NCI-H2171 treated with DMSO at 0.1 percent for 48 hours (cell line): ENCODE measurements around the gene PROZ.
"Not testable (repeated sequence)": the region's sequence is repeated elsewhere in the genome, so short reads cannot be mapped to it uniquely, and the experiment has no call there.

Experiments used
- DNase-seq: peaks from one replicate; lab custom pipeline; 2025; lab: John Stamatoyannopoulos, UW

Gene PROZ, protein sequence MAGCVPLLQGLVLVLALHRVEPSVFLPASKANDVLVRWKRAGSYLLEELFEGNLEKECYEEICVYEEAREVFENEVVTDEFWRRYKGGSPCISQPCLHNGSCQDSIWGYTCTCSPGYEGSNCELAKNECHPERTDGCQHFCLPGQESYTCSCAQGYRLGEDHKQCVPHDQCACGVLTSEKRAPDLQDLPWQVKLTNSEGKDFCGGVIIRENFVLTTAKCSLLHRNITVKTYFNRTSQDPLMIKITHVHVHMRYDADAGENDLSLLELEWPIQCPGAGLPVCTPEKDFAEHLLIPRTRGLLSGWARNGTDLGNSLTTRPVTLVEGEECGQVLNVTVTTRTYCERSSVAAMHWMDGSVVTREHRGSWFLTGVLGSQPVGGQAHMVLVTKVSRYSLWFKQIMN

DNA sequence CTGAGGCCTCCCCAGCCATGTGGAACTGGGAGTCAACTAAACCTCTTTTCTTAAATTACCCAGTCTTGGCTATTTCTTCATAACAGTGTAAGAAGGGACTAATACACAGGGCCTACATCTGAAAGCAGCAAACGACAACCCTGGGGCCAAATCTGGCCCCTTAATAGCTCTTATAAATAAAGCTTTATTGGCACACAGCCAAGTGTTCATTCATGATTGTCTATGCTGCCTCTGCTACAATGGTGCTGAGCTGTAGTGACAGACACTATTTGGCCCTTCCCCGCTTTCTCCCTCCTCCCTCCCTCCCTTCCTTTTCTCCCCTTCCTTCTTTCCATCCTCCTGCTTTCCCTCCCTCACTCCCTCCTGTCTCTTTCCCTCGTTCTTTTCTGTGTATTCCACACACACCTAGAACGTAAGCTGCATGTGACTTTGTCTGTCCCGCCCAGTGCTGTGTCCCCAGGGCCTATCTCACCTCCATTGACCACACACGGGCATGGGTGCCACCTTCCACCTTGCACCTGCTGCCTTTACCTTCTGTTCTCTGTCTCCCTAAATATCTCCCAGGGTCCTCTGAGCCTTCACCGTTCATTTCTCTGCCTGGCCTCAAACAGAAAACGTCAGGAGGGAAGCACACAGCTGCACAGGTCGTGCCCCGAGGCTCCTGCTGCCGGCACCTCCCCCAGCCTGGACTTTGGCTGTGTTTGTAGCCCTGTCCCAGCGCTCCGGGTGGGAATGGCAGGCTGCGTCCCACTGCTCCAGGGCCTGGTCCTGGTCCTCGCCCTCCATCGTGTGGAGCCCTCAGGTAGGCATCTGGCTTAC lies at the start of gene PROZ:
Gene PROZ, plus strand, starts transcription at position 720 of the 819 bp plus-strand sequence. Its CDS starts 13 bp downstream, at position 733.
- peak; percentile 33 for DNase-seq

DNA sequence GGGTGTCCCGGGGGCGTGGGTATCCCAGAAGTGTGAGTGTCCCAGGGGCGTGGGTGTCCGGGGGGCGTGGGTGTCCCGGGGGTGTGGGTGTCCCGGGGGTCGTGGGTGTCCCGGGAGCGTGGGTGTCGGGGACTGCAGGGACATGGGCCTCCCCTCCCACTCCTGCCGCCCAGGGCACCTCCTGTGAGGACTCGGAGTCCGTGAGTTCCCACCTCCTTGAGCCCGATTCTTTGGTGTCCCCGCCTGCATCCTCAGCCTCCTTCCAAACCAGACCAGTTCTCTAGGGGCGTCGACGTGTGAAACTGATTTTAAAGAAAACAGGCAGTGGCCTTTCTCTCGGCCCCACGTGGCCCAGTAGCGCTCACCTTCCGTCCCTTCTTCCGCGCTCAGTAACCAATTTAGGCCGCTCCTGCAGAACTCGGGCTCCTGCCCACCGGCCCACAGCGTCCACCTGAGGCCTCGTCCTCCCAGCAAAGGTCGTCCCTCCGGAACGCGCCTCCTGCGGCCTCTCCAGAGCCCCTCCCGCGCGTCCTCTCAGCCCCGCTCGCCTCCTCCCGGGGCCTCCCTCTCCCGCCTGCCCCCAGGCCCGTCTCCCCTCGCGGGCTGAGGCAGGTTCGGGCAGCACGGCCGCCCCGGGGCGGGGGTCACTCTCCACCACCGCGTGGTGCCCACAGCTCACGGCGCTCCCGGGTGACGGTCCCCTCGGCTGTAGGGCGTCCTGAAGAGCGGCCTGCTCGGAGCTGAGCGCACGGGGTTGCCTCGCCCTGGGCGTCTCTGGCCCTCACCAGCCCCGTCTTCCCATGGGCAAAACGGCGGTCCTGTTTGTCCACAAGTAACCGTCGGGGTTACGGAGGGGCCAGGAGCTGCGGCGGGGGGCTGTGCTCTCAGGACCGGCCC lies 49.0 kb upstream of the PROZ start:
- no peak for DNase-seq

DNA sequence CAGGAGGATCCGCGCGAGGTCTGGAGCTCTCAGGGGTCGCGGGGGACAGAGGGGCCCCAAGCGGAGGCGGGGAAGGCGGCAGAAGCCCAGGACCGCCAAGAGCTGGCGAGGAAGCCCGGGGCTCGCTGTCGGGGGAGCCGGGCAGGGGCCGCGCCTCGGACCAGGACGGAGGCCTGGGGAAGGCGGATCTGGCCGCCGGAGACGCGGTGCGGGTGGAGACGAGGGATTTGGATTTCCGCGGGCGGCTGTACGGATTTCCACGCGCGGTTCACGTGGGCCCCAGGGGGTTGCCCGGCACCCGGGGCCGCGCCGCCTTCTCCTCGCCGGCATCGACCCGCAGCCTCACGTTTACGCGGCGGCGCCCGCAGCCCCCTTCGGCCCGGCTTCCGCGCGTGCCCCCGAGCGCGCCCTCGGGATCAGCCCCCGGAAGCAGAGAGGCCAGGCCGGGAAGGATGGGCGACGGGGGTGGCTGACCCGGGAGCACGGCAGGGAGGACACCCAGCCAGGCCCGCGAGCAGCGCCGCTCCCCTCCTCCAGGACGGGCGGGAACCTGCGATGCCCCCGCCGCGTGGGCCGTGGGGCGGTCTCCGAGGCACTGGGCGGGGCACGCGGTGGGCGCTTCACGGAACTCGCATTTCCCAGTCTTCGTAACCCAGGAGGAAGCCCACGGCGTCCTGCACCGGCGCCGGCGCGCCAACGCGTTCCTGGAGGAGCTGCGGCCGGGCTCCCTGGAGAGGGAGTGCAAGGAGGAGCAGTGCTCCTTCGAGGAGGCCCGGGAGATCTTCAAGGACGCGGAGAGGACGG lies 48.2 kb upstream of the PROZ start:
- no peak for DNase-seq

DNA sequence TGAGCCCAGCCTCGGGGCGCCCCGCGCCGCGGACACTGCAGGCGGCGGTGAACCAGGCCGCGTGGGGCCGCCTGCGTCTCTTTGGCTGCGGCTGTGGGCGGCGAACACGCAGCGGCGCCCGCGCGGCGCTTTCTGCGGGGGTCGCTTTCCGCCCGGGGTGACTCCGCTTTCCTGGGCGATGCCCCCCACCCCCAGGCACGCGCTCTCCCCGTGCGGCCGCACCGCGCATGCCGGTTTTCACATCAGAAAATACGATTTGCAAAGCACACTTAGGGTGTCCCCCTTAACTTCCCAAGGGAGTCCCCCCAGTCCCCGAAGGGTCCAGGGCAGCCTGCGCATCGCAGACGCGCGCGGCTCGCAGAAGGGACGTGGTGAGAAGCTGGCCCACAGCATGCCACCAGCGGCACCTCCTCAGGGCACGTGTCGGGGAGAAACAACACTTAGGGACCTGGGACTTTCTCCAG lies 47.6 kb upstream of the PROZ start:
- DNase-seq: no peak

DNA sequence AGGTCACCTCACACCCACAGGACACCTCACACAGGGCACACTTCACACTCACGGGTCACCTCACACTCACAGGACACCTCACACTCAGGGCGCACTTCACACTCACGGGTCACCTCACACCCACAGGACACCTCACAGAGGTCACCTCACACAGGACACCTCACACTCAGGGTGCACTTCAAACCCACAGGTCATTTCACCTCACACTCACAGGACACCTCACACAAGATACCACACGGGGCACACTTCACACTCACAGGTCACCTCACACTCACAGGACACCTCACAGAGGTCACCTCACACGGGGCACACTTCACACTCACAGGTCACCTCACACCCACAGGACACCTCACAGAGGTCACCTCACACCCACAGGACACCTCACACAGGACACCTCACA lies 46.6 kb upstream of the PROZ start:
- DNase-seq: not testable (repeated sequence)

DNA sequence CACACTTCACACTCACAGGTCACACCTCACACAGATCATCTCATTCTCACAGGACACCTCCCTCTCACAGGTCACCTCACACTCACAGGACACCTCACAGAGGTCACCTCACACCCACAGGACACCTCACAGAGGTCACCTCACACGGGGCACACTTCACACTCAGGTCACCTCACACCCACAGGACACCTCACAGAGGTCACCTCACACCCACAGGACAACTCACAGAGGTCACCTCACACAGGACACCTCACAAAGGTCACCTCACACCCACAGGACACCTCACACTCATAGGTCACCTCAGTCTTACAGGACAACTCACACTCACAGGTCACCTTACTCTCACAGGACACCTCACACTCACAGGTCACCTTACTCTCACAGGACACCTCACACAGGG lies 46.0 kb upstream of the PROZ start:
- DNase-seq: not testable (repeated sequence)

DNA sequence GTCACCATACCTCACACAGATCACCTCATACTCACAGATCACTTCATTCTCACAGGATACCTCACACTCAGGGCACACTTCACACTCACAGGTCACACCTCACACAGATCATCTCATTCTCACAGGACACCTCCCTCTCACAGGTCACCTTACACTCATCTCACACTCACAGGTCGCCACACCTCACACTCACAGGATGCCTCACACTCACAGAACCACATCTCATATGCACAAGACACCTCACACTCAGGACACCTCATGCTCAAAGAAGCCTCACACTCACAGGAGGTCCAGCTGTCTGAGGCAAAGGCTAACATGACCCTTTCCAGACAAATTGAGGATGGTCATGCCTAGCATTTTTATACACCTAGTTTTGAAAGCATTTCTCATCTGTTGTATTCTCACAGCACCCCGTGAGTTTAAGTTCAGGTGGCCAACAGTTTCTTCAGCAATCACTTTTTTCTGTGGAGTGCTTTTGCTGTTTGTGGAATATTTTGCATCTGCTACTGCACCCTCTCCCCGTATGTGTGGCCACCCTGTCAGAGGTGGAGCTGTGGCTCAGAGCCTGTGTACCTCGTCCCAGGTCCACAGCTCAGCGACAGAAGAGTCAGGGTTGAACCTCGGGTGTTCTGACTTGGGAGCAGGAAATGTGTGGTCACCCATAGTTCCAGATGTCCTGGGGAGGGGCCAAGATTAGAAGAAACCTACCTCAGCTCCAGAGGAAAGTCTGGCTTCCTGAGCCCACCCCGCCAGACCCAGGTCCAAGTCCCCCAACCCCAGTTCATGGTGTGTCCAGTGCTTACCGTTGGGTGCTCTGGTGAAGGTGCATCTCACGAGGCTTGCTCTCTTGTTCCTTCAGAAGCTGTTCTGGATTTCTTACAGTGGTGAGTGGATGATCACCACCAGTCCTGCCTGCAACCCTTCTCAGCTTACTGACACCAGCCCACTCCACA lies 45.3 kb upstream of the PROZ start:
- DNase-seq: no peak

DNA sequence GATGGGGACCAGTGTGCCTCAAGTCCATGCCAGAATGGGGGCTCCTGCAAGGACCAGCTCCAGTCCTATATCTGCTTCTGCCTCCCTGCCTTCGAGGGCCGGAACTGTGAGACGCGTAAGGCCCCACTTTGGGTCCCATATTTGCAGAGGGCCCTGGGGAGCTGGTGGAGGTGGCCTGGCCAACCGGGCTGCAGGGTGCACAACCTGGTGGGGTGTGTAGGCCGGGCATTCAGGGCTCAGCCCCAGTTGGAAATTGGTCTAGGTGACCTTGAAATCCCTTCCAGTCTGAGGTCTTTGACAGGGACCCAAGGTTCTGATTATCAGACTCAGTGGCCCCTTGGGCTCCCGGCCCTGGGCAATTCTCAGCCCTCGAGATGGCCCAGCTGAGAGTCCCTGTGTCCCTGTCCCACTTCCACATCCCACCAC lies 44.6 kb upstream of the PROZ start:
- DNase-seq: no peak

DNA sequence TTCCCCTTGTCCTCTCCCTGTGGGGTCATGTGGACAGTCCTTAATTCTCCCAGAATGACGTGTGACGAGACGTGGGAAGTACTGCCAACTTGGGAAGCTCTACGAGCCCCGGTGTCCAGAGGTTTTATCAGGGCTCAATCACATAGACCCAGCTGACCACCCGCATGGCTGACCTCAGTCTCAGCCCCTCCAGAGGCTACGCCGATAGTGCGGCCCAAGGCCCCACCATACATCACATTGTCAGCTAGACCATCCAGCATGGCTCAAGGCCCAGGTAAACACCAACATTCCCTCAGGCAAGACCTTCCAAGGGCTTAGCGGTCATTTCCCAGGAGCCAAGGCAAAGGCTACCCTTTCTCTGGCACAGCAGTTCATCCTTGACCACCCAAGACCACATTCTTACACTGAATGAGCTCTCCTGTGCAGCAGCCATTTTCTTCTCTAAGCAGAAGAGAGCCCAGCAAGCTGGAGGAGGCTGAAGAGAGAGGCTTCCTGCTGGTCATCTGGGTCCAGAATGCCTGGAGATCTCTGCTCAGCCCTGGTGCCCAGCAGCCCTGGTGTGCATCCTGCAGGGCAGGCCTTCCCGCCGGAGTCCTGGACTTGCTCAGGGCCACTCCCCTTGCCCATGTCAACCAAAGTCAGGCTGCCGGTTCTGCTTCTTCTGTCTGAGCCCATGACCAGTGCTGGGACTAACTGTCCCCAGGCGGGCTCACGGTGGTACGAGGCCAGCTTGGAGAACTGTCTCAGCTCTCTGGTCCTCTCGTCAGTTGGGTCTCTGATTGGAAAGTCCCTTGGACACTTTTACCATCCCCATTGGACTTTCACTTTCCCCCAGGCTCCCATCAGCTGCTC lies 43.7 kb upstream of the PROZ start:
- no peak for DNase-seq

DNA sequence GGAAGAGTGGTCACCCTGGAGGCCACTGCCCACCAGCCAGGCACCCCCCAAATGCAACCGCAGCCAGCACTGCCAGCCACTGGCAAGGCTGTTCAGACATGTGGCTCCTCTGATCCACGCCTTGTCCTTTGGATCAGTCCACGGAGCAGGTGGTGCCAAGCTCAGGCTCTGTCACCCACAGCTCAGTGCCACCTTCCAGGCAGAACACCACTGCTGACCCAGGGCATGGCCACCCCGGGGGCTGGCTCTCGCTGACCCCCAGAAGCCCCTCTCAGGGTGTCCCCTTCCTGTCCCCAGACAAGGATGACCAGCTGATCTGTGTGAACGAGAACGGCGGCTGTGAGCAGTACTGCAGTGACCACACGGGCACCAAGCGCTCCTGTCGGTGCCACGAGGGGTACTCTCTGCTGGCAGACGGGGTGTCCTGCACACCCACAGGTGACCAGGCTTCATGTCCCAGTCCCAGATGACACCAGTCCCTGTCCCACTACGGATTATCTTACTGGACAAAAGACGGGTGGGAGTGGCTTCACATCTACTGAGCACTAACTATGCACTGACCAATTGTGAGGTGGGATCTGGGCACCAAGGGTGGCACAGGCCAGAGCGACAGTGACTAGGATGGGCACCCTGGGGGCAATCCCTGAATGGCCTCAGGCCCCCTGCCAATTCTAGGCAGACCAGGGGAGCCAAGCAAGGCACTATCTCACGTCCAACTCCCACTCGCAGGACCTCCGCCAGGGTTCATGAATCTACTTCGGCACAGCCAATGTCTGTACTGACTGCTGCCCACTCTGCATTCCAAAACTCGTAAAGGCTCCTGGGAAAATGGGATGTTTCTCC lies 42.9 kb upstream of the PROZ start:
- DNase-seq: no peak

DNA sequence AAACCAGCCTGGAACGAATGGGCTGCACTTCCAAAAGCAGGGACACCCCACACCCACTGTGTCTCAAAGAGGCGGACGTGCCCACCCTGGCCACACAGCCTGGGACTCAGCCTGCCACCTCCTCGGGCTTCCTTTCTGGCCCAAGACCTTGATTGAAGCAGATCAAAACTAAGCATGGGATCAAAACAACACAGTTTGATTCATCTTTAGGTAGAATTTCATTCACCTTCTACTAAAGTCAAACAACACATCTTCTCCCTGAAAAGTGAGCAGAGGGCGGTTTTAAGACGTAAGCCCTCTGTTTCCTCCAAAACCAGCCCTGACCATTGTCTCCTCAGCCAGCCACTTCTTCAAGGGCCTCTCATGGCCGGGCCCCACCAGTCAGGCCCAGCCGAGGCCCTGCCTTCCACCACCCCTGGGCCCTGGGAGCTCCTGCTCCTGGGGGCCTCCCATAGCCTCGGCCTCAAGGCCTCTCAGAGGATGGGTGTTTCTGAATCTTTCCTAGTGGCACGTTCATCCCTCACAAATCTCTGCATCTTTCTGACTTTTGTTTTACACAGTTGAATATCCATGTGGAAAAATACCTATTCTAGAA lies 42.1 kb upstream of the PROZ start:
- DNase-seq: no peak

DNA sequence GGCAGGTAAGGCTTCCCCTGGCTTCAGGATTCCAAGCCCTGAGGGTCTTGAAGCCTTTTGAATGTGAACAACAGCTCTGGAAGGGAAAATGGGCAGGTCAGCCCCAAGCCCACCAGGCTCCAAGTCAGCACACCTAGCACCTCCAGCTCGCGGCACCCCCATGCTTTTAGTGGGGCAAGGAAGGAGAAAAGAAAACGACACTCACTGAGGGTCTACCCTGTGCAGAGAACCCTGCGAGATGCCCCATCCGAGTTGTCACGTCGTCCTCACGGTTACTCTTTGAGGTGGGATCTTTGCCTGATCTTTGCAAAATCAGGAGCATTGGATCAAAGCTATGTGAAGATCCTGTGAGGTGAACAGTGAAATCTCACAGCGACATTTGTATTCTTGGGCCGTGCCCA lies 41.6 kb upstream of the PROZ start:
- DNase-seq: no peak

DNA sequence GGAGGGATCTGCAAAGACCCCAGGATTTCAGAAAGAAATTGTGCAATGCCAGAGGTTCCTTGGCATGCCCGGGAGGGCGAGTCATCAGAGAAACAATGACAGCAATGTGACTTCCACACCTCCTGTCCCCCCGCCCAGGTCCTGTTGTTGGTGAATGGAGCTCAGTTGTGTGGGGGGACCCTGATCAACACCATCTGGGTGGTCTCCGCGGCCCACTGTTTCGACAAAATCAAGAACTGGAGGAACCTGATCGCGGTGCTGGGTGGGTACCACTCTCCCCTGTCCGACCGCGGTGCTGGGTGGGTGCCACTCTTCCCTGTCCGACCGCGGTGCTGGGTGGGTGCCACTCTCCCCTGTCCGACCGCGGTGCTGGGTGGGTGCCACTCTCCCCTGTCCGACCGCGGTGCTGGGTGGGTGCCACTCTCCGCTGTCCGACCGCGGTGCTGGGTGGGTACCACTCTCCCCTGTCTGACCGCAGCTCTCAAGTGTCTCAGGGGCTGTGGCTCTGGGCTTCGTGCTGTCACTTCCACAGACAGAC lies 41.0 kb upstream of the PROZ start:
- no peak for DNase-seq

DNA sequence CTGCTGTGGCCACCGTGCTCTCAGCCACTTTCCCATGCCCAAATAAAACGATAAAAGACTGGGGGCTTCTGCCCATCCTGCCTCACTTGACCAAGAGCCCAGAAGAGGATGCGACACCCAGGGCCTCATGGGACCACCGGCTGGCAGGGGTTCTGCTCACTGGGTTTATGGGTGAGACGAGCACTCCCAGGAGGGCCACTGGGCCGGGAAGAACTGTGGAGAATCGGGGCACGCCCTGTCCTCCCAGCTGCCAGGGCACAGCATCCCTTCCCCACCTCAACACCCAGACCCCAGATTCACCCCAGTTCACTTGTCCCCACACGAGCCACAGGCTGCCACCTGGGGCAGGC lies 40.6 kb upstream of the PROZ start:
- no peak for DNase-seq

DNA sequence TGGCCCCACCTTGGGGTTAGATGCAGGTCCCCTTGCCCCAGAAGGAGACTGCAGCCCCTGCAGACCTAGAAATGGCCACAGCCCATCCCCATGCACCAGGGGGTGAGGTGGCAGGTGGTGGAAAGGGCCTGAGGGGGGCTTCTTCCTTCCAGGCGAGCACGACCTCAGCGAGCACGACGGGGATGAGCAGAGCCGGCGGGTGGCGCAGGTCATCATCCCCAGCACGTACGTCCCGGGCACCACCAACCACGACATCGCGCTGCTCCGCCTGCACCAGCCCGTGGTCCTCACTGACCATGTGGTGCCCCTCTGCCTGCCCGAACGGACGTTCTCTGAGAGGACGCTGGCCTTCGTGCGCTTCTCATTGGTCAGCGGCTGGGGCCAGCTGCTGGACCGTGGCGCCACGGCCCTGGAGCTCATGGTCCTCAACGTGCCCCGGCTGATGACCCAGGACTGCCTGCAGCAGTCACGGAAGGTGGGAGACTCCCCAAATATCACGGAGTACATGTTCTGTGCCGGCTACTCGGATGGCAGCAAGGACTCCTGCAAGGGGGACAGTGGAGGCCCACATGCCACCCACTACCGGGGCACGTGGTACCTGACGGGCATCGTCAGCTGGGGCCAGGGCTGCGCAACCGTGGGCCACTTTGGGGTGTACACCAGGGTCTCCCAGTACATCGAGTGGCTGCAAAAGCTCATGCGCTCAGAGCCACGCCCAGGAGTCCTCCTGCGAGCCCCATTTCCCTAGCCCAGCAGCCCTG lies 40.0 kb upstream of the PROZ start:
- no peak for DNase-seq

DNA sequence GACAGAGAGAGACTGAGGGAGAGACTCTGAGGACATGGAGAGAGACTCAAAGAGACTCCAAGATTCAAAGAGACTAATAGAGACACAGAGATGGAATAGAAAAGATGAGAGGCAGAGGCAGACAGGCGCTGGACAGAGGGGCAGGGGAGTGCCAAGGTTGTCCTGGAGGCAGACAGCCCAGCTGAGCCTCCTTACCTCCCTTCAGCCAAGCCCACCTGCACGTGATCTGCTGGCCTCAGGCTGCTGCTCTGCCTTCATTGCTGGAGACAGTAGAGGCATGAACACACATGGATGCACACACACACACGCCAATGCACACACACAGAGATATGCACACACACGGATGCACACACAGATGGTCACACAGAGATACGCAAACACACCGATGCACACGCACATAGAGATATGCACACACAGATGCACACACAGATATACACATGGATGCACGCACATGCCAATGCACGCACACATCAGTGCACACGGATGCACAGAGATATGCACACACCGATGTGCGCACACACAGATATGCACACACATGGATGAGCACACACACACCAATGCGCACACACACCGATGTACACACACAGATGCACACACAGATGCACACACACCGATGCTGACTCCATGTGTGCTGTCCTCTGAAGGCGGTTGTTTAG lies 39.2 kb upstream of the PROZ start:
- DNase-seq: no peak
